VCaP (cell line): Measurements from ENCODE around the gene FTSJ3.

Experiments used
- H3K27ac ChIP-seq: fragments of 450-650 bp; 2 replicates; pipeline ENCODE4 v1.5.1; 2017
- TF ChIP-seq, protein P1 (sequence below): fragments of 450-650 bp; conservative IDR thresholded peaks from 2 replicates; pipeline ENCODE4 v1.5.1; 2017; ENCODE audit warnings: mild to moderate bottlenecking, moderate library complexity

Gene FTSJ3

DNA sequence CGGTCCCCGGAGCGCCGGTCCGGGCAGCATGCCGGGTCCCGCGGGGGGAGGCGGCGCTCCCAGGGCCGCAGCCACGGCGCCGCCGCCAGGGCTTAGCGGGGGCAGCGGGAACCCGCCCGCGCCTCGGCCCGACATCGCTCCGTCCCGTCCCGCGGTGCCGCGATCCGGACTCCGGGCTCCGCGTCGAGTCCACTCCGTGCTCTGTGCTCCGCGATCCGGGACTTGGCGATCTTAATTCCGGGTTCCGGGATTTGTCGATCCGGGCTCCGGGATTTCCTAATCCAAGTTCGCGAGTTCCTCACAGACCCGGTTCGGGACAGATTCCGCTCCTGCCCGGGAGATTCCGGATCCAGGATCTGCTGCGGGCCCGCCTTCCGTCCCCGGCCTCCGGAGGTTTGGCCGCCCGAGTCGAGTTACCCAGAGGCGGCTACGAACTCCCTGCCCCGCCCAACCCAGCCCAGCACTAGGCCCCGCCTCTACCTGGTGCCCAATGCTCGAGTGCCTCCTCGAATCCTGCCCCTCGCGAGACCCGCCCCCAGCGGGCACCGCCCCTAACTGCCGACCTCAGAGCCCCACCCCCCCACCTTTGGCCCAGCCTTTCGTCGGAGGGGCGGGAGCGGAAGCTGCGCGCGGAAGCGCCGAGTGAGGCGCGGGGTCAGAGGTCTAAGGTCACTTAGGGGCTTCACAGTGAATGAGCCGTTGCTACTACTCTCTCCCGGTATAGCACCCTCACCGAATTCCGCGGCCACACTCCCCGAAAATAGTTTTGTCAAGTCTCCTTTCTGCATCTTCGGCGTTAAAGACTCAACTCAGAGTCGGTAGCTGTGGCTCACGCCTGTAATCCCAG is 15.3 kb upstream of the FTSJ3 start, which contains the start of gene SMARCD2:
Gene SMARCD2, minus strand, starts transcription at position 146 of the 847 bp plus-strand sequence. Its CDS starts 11 bp downstream, at position 135.
- H3K27ac ChIP-seq, result peak within 1 kb of the TSS; percentile 96
- TF ChIP-seq, protein P1, sequence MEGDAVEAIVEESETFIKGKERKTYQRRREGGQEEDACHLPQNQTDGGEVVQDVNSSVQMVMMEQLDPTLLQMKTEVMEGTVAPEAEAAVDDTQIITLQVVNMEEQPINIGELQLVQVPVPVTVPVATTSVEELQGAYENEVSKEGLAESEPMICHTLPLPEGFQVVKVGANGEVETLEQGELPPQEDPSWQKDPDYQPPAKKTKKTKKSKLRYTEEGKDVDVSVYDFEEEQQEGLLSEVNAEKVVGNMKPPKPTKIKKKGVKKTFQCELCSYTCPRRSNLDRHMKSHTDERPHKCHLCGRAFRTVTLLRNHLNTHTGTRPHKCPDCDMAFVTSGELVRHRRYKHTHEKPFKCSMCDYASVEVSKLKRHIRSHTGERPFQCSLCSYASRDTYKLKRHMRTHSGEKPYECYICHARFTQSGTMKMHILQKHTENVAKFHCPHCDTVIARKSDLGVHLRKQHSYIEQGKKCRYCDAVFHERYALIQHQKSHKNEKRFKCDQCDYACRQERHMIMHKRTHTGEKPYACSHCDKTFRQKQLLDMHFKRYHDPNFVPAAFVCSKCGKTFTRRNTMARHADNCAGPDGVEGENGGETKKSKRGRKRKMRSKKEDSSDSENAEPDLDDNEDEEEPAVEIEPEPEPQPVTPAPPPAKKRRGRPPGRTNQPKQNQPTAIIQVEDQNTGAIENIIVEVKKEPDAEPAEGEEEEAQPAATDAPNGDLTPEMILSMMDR, result no peak

DNA sequence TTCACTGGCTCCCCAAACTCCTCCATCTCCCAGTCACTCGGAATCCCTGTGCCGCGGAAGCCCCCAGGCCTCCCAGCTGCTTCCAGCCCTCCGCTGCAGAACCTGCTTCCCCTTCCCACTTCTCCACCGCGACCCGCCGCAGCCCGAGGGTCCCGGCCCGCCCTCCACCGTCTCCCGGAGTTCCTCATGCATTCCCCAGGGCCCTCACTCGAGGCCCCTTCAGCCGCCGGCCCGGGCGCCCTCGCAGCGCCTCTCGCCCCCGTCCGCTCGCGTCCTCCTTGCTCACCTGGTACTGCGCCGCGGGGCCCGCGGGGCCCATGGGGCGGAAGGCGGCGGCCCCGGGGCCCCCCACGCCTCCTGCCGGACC is 14.7 kb upstream of the FTSJ3 start:
- TF ChIP-seq, protein P1, result no peak
- H3K27ac ChIP-seq, result peak overlapping the region; percentile 96

DNA sequence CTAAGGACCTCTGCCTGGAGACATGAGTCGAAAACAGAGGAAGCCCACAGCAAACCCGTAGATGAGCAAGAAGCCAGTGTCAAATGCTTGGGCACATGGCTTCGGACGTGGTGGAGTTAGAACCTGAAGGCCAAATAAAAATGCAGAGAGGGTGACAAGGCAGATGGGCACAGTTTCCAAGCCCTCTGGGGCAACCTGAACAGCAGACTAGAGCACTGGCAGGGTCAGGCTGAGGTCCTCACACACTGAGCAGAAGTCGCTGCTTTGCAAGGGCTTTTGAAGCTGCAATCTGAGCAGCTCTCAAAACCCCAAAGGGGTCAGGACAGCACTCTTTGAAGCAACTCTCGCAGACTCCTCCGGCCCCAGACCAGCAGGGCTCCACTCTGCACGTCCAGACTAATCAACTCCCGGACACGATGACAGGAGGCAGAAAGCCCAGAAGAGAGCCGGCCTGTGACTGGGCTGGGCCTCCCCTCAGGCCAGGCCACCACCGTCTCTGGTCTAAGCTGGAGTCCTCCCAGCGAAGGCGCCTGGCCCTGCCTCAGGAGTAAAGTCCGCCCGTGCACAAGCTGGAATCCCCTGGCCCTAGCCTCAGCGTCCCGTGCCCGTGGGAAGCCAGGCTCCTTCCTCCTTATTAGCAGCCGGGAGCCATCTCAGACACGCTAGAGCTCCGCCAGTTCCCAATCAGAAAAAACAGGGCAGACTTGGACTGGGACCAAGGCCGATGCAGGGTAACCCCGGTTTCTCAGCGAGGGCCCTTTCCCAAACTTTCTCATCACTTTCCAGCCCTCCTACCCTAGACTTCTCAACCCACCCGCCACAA is 14.1 kb upstream of the FTSJ3 start:
- TF ChIP-seq, protein P1, result no peak
- H3K27ac ChIP-seq, result peak overlapping the region; percentile 96

DNA sequence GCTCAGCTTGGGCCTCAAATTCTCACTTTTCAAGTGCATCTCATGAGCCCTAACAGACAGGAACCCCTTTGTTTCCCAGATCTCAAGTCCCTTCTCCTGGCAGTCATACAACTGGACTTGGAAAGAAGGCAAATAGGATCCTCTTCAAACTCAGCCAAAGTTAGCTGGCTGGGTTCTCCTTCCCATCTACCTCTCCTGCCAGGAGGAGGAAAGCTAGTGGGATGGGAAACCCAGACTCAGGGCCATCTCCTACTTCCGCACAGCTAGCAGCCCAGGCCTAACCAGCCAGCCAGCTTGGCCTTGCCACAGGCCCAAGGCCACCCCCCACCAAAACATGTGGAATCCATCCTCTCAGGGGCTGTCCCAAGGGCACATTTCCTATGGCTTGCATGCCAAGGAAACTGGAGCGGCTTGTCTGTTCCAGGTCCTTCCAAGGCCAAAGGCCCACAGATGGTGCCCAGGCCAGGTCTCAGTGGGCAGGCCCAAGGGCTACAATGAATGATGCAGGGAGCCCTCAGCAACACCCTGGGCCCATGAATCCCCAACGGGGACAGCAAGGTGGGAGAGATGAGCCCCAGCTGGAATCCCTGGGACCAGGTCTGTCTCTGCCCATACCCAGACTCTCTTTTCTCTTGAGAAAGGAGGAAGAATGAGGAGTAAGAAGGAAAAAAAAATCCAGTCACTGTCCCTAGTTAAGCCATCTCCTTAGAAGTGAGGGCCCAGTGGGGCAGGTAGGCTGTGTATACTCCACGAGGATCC is 13.3 kb upstream of the FTSJ3 start:
- TF ChIP-seq, protein P1, result no peak
- peak overlapping the region; percentile 96 for H3K27ac ChIP-seq

DNA sequence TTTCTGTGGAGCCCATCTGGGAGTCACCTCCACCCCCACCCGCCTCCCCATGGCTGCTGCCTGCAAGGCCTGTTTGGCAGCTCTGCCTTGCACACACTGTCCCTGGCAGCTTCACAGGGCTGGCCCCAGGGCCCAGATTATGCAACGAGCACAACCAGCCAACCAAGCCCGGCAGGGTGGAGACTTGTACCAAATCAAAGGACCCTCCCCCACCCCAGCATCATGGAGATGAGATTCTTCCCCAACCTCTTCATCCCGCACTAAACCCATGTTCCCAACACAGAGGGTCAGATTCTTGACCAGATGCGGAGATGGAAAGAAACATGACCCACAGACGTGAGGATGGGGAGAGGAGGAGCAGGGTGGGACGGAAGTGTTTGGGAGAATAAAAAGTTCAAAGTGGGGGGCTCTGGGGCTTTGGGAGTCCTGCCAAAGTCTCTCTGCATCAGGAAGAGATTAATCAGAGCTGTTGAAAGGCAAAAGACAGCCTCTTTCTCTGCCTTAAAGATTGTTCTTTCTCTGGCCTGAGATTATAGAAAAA is 11.2 kb upstream of the FTSJ3 start:
- H3K27ac ChIP-seq, result peak overlapping the region; percentile 96
- TF ChIP-seq, protein P1, result no peak

DNA sequence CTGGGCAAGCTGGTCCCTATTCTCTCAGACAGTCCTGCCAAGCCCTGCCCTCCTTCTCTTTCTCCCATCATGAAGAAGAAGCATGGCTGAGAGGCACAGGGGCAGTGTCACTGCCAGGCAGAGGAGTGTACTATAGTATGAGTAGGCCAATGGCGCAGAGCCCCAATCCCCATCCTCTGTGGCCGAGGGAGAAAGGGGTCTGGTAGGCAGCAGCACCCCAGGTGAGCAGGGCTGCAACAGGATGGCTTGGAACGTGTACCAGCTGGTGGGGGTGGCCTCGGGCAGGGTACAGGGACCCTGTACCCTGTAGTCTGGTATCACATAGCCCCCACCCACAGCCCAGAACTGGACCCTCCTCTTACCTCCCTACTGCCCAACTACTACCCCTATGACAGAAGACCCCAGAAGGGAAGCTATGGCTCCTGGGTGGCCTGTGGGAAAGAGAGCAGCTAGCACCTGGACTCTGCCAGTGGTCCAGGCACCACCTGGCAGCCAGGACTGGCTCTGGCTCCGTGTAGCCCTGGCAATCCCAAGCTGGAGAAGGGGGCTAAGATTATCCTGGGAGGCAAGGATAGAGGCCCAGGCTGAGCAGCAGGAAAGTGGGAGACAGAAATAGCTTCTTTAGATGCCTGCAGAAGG is 10.6 kb upstream of the FTSJ3 start:
- peak overlapping the region; percentile 96 for H3K27ac ChIP-seq
- TF ChIP-seq, protein P1, result no peak
